GM12892 (cell line): ENCODE results near the gene HIVEP3.

Source experiments
- POLR2A ChIP-seq: IDR thresholded peaks from 2 replicates; pipeline ENCODE4 v1.6.1; 2011; ENCODE audit warnings: low read depth, low read length, control low read depth
- TAF1 ChIP-seq: IDR thresholded peaks from 2 replicates; pipeline ENCODE4 v1.6.1; 2011; ENCODE audit warnings: low read depth, mild to moderate bottlenecking, control low read depth, low read length, borderline replicate concordance

DNA sequence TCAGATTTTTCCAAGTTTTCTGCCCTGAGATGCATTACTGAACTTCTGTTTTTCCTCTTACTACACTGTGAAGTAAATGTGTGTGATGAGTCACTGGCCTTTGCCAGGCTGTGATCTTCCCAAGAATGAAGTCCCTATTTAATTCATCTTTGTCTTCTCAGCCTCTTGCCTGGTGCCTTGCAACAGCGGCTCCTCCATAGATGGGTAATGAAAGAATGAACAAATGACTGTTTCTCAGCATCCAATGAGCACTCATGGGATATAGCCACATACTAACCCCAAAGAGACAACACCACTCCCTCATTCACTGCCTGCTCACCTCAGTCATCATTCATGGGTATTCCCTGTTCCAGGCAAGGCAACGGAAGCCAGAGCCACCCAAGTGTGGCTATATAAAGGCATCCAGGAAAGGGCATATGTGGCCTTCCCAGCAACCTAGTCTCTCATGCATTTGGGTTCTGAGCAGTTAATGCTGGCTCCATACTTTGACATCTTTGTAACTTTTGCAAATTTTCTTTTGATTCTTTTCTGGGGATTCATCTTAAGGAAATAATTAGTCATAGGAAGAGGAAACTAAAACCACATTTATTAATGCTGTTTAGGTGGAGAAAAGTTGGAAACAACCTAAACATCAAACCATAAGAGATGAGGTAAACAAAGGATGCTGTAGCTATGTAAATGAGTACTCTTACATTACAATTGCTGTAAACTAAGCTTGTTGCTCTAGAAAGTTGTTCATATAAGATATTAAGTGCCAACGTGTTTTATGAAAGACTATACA, 71.9 kb downstream of the HIVEP3 start:
- TF ChIP-seq POLR2A (no peak), TAF1 (no peak)
